Measurements from ENCODE around the gene ADGRE2. TPM values are rescaled to one million over a fixed set of nuclear protein-coding genes. Genes with fewer than 3 reads are reported as not detected.

ADGRE2 gene
- polyA plus RNA-seq, 2 of the 4 experiments (the other 2 are of a cell fraction), result 0.39 to 0.47 TPM

DNA sequence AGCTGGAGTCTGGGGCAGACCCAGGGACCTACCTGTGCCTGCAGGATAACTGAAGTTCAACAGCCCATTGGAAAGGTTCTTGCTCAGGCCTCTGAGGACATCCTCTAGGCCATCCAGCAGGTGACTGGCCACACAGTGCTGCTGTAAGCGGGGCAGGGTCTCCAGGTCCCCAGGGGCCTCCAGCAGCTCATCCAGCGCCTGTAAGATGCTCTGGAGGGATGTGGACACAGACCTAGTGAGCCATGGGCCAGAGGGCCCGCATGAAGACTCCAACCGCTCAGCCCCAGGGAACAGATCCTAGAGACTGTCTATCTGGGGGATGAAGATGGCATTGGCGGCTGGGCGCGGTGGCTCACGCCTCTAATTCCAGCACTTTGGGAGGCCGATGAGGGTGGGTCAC is 14.0 kb downstream of the ADGRE2 start:
- no peak overlapping the region for H3K27ac ChIP-seq
- POLR2A ChIA-PET, result no interaction called here
- ATAC-seq (no peak), FAIRE-seq (no peak), DNase-seq (ENCODE audit: low read depth in 1 of 2, low spot score in 1 of 2) (no peak)
- 63% methylated on average over 7 of the region's 9 CpGs for WGBS (ENCODE audit: missing lambda C conversion rate)
- H3K4me2 ChIP-seq, result no peak overlapping the region
- CTCF ChIA-PET, result no interaction called here
- H3K9me3 ChIP-seq, result no peaks in the 10 kb centered on the region
- no peak overlapping the region for H3K4me3 ChIP-seq
- no peaks in the 10 kb centered on the region for H3K4me1 ChIP-seq
- TF ChIP-seq, protein P1, sequence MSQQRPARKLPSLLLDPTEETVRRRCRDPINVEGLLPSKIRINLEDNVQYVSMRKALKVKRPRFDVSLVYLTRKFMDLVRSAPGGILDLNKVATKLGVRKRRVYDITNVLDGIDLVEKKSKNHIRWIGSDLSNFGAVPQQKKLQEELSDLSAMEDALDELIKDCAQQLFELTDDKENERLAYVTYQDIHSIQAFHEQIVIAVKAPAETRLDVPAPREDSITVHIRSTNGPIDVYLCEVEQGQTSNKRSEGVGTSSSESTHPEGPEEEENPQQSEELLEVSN (IDR thresholded peaks at IDR 0.05; ENCODE audit: borderline replicate concordance, low read depth), result no peak
- TF ChIP-seq MYC (IDR thresholded peaks at IDR 0.05; ENCODE audit: borderline replicate concordance, low read length) (no peak), MAZ (IDR thresholded peaks at IDR 0.05; ENCODE audit: borderline replicate concordance, low read depth, low read length) (no peak), RFX5 (IDR thresholded peaks at IDR 0.05) (no peak), NR3C1 (IDR thresholded peaks at IDR 0.05) (no peak), ZC3H11A (IDR thresholded peaks at IDR 0.05) (no peak), RAD21 (conservative IDR thresholded peaks at IDR 0.05 in 1 of 2, IDR thresholded peaks at IDR 0.05 in 1 of 2) (no peak), NPAS2 (CRISPR knock-in tag; IDR thresholded peaks at IDR 0.05; ENCODE audit: borderline replicate concordance) (no peak), PHF8 (IDR thresholded peaks at IDR 0.05; ENCODE audit: borderline replicate concordance, low read depth) (no peak), SMC3 (IDR thresholded peaks at IDR 0.05) (no peak), ZSCAN20 (CRISPR knock-in tag; IDR thresholded peaks at IDR 0.05) (no peak), CBX2 (IDR thresholded peaks at IDR 0.05; ENCODE audit: borderline replicate concordance, low read depth) (no peak), TP53 (CRISPR knock-in tag; IDR thresholded peaks at IDR 0.05) (no peak), SREBF2 (IDR thresholded peaks at IDR 0.05) (no peak), ELK1 (IDR thresholded peaks at IDR 0.05; ENCODE audit: low read depth, low read length) (no peak)

GRCh38 chr19:14763497-14764145 is 14.7 kb downstream of the ADGRE2 start:
- no peak for FAIRE-seq
- ChIA-PET POLR2A (no interaction called here), CTCF (no interaction called here)
- TF ChIP-seq, protein P2, sequence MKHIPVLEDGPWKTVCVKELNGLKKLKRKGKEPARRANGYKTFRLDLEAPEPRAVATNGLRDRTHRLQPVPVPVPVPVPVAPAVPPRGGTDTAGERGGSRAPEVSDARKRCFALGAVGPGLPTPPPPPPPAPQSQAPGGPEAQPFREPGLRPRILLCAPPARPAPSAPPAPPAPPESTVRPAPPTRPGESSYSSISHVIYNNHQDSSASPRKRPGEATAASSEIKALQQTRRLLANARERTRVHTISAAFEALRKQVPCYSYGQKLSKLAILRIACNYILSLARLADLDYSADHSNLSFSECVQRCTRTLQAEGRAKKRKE (CRISPR knock-in tag; IDR thresholded peaks at IDR 0.05; ENCODE audit: low read depth), result no peak
- no peak for TF ChIP-seq HOXB5 (CRISPR knock-in tag; IDR thresholded peaks at IDR 0.05)
- TF ChIP-seq MAX (IDR thresholded peaks at IDR 0.05), result no peak
- no peak for TF ChIP-seq SMC3 (IDR thresholded peaks at IDR 0.05)
- TF ChIP-seq HOXB13 (CRISPR knock-in tag; IDR thresholded peaks at IDR 0.05; ENCODE audit: low read depth), result no peak
- TF ChIP-seq MYC (IDR thresholded peaks at IDR 0.05; ENCODE audit: borderline replicate concordance, low read length), result no peak
- TF ChIP-seq CEBPB (IDR thresholded peaks at IDR 0.05), result no peak
- TF ChIP-seq EP300 (IDR thresholded peaks at IDR 0.05), result no peak
- TF ChIP-seq, protein P3, sequence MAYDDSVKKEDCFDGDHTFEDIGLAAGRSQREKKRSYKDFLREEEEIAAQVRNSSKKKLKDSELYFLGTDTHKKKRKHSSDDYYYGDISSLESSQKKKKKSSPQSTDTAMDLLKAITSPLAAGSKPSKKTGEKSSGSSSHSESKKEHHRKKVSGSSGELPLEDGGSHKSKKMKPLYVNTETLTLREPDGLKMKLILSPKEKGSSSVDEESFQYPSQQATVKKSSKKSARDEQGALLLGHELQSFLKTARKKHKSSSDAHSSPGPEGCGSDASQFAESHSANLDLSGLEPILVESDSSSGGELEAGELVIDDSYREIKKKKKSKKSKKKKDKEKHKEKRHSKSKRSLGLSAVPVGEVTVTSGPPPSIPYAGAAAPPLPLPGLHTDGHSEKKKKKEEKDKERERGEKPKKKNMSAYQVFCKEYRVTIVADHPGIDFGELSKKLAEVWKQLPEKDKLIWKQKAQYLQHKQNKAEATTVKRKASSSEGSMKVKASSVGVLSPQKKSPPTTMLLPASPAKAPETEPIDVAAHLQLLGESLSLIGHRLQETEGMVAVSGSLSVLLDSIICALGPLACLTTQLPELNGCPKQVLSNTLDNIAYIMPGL (CRISPR knock-in tag; IDR thresholded peaks at IDR 0.05; ENCODE audit: borderline replicate concordance), result no peak
- TF ChIP-seq ELK1 (IDR thresholded peaks at IDR 0.05; ENCODE audit: low read depth, low read length), result no peak
- no peak for TF ChIP-seq MAZ (IDR thresholded peaks at IDR 0.05; ENCODE audit: borderline replicate concordance, low read depth, low read length)
- no peak for TF ChIP-seq RFX5 (IDR thresholded peaks at IDR 0.05)
- no peak for TF ChIP-seq TP53 (CRISPR knock-in tag; IDR thresholded peaks at IDR 0.05)
- no peak overlapping the region for H3K4me2 ChIP-seq
- H3K4me1 ChIP-seq, result no peaks in the 10 kb centered on the region
- no peak for ATAC-seq
- WGBS (ENCODE audit: missing lambda C conversion rate), result 43% methylated on average over 4 of the region's 4 CpGs
- no peak for DNase-seq (ENCODE audit: low read depth in 1 of 2, low spot score in 1 of 2)
- H3K9me3 ChIP-seq, result no peaks in the 10 kb centered on the region
- no peak overlapping the region for H3K4me3 ChIP-seq
- H3K27ac ChIP-seq, result no peak overlapping the region
